Loucy (cell line): ENCODE measurements around the gene ANTXR2.

Experiments used
- EZH2phosphoT487 ChIP-seq: fragments of 200-600 bp; IDR thresholded peaks from 2 replicates; pipeline ENCODE4 v1.6.1; 2018; ENCODE audit warnings: antibody characterized with exemption, mild to moderate bottlenecking, moderate library complexity, borderline replicate concordance
- TF ChIP-seq, protein P1 (sequence below): fragments of 200-600 bp; sonication (generic); conservative IDR thresholded peaks from 2 replicates; pipeline ENCODE4 v1.5.1; 2014; ENCODE audit warnings: mild to moderate bottlenecking, antibody characterized with exemption, low read length

DNA sequence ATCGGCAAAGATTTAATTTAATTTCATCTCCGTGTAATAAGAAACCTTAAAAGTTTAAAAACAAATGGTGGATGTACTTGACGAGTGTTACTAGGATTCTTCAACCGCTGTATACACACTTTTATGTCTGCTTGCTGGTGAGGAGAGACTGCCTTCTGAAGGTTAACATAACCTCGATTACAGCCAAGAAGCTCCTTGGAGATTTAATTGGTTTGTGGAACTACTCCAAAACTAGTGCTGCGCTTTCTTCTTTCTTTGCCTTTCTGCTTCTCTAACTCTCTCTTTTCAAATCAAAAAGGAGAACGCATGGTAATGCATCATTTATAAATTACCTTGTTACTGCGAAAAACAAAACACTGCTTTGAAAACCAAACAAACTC lies 109.0 kb downstream of the ANTXR2 start:
- TF ChIP-seq, protein P1, sequence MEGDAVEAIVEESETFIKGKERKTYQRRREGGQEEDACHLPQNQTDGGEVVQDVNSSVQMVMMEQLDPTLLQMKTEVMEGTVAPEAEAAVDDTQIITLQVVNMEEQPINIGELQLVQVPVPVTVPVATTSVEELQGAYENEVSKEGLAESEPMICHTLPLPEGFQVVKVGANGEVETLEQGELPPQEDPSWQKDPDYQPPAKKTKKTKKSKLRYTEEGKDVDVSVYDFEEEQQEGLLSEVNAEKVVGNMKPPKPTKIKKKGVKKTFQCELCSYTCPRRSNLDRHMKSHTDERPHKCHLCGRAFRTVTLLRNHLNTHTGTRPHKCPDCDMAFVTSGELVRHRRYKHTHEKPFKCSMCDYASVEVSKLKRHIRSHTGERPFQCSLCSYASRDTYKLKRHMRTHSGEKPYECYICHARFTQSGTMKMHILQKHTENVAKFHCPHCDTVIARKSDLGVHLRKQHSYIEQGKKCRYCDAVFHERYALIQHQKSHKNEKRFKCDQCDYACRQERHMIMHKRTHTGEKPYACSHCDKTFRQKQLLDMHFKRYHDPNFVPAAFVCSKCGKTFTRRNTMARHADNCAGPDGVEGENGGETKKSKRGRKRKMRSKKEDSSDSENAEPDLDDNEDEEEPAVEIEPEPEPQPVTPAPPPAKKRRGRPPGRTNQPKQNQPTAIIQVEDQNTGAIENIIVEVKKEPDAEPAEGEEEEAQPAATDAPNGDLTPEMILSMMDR: no peak
- no peak for TF ChIP-seq EZH2phosphoT487
